GM10266 (cell line): ENCODE measurements around the gene MAN2A2.

Source experiments
- DNase-seq: peaks from one replicate; pipeline ENCODE4 v3.0.0; 2012; ENCODE audit errors: extremely low spot score
- TF ChIP-seq, protein P1 (sequence below): IDR thresholded peaks from 2 replicates; pipeline ENCODE4 v1.5.1; 2012; ENCODE audit warnings: mild to moderate bottlenecking, low read depth; ENCODE audit not compliant: control insufficient read depth, insufficient read depth; ENCODE audit errors: missing control alignments

Gene MAN2A2

DNA sequence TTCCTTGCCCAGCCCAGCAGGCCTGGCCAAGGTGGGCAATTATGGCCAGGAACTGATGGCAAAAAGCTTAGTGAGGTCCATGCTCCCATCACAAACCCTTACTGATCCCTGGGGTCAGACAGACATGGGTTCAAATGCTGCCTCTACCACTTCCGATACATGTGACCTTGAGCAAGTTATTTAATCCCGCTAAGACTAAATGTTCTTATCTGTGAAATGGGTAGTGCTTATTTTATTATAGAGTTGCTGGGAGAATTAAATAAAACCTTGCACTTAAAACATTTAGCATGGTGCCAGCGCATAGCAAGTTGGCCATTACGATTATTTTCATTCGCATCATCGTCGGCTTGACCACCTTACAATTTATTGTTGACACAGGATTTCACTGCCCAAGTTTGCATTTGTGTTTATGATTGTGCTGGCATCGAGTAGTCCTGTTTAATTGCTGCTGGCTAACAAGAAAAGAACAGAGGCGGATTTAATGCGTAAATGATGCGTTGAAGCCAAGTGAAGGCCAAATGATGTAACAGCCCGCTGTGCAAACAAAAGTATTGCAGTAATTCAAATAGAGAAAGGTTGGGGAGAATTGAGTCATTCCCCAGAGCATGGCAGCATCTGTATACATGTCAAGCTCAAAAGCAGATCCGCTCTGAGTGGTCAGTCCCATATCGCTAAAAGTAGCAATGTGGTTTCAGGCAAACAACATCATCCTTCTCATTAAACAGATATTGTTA lies 42.0 kb upstream of the MAN2A2 start:
- TF ChIP-seq, protein P1, sequence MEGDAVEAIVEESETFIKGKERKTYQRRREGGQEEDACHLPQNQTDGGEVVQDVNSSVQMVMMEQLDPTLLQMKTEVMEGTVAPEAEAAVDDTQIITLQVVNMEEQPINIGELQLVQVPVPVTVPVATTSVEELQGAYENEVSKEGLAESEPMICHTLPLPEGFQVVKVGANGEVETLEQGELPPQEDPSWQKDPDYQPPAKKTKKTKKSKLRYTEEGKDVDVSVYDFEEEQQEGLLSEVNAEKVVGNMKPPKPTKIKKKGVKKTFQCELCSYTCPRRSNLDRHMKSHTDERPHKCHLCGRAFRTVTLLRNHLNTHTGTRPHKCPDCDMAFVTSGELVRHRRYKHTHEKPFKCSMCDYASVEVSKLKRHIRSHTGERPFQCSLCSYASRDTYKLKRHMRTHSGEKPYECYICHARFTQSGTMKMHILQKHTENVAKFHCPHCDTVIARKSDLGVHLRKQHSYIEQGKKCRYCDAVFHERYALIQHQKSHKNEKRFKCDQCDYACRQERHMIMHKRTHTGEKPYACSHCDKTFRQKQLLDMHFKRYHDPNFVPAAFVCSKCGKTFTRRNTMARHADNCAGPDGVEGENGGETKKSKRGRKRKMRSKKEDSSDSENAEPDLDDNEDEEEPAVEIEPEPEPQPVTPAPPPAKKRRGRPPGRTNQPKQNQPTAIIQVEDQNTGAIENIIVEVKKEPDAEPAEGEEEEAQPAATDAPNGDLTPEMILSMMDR, result no peak
- no peak for DNase-seq

DNA sequence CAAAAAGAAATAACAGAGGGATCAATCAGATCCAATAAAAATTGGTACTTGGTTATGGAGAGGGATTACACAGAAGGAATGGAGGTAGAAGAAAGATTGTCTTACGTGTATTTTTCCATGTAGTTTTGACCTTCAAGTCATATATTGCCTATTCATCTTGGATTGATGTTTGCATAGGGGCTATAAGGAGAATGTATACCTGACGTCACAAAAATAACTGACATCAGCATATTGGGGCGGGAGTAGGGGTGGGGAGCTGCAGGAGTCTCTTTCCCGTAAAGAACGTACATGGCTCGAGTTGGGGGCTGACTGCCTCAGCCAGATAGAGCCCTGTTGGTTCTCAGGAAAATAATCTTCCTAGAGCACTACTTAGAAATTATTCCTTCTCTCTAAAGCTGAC lies 40.6 kb upstream of the MAN2A2 start:
- no peak for DNase-seq
- TF ChIP-seq, protein P1, result no peak

DNA sequence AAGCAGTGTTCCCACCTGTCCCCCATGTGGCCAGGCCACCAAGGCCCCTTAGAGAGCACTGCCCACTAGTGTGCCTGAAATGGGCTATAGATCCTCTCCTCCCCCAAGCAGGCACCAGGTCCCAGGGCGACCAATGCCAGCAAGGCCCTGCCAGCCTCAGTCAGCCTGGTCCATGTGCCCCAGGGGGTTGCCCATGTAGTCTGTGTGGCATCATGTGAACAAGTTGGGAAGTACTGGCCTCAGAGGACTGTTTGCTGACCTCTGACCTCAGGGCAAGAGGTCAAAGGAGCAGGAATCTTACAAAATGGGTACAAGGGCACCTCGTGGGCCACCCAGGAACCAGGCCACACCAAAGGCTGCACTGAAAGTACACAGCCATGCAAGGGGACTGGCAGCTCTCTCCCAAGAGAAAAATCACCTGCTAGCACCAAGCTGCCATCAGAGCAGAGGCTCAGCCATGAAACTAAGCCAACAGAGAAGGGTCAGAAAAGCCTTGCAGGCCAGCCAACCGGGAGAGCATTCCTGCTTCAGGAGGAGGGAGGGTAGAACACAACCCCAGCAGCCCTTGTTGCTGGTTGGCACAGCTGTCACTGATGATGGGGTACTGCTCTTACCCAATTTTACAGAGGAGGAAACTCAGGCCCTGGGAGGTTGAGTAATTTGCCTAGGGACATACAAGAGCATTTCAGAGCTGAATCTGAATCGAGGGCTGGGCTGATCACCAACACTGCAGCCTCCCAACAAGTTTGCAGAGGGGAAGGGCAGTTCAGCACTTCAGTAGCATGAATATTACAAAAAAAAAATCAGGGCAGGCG lies 39.9 kb upstream of the MAN2A2 start:
- DNase-seq, result no peak
- TF ChIP-seq, protein P1, result no peak

DNA sequence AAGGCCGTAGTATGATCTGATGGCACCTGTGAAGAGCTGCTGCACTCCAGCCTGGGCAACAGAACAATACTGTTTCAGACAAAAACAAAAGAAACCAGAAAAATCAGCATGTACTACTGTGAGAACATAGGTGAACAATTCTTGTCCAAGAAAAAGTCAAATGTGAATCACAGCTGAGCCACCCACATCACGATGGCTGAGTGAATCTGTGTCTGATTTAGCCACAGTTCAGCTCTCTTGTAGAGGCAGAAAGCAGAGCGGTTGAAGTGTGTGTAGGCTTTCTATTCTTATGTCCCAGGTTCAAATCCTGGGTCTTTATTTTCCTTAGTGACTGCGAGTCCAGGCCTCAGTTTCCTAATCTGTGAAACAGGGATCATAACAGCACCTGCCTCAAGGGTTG lies 39.1 kb upstream of the MAN2A2 start:
- DNase-seq, result no peak
- TF ChIP-seq, protein P1, result no peak

DNA sequence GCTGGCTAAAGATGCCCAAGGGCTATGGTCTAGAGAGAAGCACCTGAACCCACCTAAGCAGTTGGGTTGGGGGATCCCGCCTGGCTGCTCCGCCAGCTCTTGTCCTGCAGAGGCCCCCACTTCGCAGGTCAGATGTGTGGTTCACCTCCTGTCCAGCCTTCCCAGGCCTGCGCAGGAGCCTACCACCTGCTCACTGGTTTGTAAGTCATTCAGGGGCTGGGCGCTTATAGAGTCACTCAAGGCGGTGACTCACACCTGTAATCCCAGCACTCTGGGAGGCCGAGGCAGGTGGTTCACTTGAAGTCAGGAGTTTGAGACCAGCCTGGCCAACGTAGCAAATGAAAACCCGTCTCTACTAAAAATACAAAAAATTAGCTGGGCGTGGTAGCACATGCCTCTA lies 38.6 kb upstream of the MAN2A2 start:
- no peak for DNase-seq
- TF ChIP-seq, protein P1, result no peak

DNA sequence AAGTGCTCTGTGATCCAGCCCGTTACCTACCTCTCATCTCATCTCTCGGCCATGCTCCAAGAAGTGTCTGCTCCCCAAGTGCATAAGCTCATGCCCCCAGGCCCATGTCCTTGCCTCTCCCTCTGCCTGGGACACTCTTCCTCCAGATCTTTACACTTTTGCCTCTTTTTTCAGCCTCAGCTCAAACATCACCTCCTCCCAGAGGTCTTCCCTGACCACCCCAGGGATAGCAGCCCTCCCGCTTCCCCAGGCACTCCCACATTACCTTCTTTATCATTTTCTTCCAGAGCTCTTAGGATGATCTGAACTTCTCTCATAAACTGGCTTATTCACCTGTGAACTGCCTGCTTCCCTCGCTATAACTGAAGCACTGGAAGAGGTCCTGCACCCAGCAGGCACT lies 37.4 kb upstream of the MAN2A2 start:
- TF ChIP-seq, protein P1, result no peak
- no peak for DNase-seq
